D721Med (cell line): ENCODE measurements around the gene RETN.

Experiments used
- DNase-seq: peaks from one replicate; pipeline ENCODE4 v3.0.0; 2011; ENCODE audit warnings: low spot score; ENCODE audit not compliant: insufficient read length
- FAIRE-seq: peaks from 2 replicates; lab custom pipeline; 2011; peaks lifted over from hg19 to GRCh38; lab: Jason Lieb, UNC
- CTCF ChIP-seq: IDR thresholded peaks from 2 replicates; pipeline ENCODE4 v1.5.1; 2012; ENCODE audit warnings: mild to moderate bottlenecking, control low read depth; ENCODE audit not compliant: insufficient read depth; ENCODE audit errors: missing control alignments

RETN gene

GRCh38 chr19:7716762-7717161 lies 47.9 kb downstream of the RETN start:
- no peak for TF ChIP-seq CTCF
- no peak for DNase-seq
- no peak for FAIRE-seq

GRCh38 chr19:7718668-7719067 lies 49.8 kb downstream of the RETN start:
- DNase-seq (no peak), FAIRE-seq (no peak)

More at GRCh38 chr19:7718668-7719067, 49.8 kb downstream of the RETN start:
- no peak for TF ChIP-seq CTCF
